Measurements from ENCODE around the gene EEA1.

GRCh38 chr12:92844151-92844763, 84.8 kb downstream of the EEA1 start:
- no peak for TF ChIP-seq NFRKB (IDR thresholded peaks at IDR 0.05)
- no peak for TF ChIP-seq SUZ12 (IDR thresholded peaks at IDR 0.05)
- TF ChIP-seq HDGF (IDR thresholded peaks at IDR 0.05; ENCODE audit: borderline replicate concordance), result no peak
- TF ChIP-seq FOXK2 (IDR thresholded peaks at IDR 0.05), result no peak
- TF ChIP-seq ZNF384 (IDR thresholded peaks at IDR 0.05), result no peak
- no peak for TF ChIP-seq FOXM1 (IDR thresholded peaks at IDR 0.05; ENCODE audit: borderline replicate concordance)
- TF ChIP-seq TARDBP (IDR thresholded peaks at IDR 0.05), result no peak
- no peak for TF ChIP-seq ELF4 (IDR thresholded peaks at IDR 0.05)
- TF ChIP-seq SP1 (IDR thresholded peaks at IDR 0.05), result no peak
- no peak for TF ChIP-seq PKNOX1 (IDR thresholded peaks at IDR 0.05)
- TF ChIP-seq FOXA1 (IDR thresholded peaks at IDR 0.05), result no peak
- no peak for TF ChIP-seq BHLHE40 (IDR thresholded peaks at IDR 0.05; ENCODE audit: borderline replicate concordance)
- TF ChIP-seq L3MBTL2 (conservative IDR thresholded peaks at IDR 0.05), result no peak
- no peak for TF ChIP-seq LEF1 (IDR thresholded peaks at IDR 0.05; ENCODE audit: borderline replicate concordance)

Data from HEK293T (cell line).